Measurements from ENCODE around the gene PTGES2. TPM values are rescaled to one million over a fixed set of nuclear protein-coding genes. Genes with fewer than 3 reads are reported as not detected.

PTGES2 gene
- total and polyA plus RNA-seq, 2 of the 13 experiments (the other 11 are each of a cell fraction or from before 2014, with no cell fraction given), result 63.7 to 79.8 TPM

DNA sequence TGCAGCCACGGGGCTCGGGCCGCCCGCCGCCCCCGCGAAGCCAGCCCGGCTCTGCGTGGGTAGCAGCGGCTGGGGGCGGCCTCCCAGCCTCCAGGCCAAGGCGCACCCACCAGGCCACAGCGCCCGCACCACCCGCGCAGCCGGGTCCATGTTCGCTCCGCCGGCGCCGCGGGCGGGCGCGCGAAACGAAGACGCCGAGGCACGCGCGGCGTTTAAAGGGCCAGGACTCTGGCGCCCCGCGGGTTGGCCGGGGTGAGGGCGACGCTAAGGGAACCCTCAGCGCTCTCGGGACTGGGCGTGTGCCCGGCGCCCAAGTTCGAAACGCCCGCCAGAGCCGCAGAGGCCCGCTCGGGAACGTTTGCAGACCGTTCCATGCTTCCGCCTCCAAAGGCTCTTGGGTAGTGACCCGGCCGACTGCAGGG is at the start of gene PTGES2 (continued):
- TF ChIP-seq, protein P1, sequence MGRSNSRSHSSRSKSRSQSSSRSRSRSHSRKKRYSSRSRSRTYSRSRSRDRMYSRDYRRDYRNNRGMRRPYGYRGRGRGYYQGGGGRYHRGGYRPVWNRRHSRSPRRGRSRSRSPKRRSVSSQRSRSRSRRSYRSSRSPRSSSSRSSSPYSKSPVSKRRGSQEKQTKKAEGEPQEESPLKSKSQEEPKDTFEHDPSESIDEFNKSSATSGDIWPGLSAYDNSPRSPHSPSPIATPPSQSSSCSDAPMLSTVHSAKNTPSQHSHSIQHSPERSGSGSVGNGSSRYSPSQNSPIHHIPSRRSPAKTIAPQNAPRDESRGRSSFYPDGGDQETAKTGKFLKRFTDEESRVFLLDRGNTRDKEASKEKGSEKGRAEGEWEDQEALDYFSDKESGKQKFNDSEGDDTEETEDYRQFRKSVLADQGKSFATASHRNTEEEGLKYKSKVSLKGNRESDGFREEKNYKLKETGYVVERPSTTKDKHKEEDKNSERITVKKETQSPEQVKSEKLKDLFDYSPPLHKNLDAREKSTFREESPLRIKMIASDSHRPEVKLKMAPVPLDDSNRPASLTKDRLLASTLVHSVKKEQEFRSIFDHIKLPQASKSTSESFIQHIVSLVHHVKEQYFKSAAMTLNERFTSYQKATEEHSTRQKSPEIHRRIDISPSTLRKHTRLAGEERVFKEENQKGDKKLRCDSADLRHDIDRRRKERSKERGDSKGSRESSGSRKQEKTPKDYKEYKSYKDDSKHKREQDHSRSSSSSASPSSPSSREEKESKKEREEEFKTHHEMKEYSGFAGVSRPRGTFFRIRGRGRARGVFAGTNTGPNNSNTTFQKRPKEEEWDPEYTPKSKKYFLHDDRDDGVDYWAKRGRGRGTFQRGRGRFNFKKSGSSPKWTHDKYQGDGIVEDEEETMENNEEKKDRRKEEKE (IDR thresholded peaks at IDR 0.05), result no peak
- TF ChIP-seq ZFP82 (CRISPR knock-in tag; IDR thresholded peaks at IDR 0.05; ENCODE audit: borderline replicate concordance), result no peak
- TF ChIP-seq, protein P2, sequence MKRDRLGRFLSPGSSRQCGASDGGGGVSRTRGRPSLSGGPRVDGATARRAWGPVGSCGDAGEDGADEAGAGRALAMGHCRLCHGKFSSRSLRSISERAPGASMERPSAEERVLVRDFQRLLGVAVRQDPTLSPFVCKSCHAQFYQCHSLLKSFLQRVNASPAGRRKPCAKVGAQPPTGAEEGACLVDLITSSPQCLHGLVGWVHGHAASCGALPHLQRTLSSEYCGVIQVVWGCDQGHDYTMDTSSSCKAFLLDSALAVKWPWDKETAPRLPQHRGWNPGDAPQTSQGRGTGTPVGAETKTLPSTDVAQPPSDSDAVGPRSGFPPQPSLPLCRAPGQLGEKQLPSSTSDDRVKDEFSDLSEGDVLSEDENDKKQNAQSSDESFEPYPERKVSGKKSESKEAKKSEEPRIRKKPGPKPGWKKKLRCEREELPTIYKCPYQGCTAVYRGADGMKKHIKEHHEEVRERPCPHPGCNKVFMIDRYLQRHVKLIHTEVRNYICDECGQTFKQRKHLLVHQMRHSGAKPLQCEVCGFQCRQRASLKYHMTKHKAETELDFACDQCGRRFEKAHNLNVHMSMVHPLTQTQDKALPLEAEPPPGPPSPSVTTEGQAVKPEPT (CRISPR knock-in tag; IDR thresholded peaks at IDR 0.05; ENCODE audit: low read depth), result 0 out of 2 replicates have a peak, but pooled peaks have one; percentile 8
- 0 out of 2 replicates have a peak, but pooled peaks have one; percentile 0 for TF ChIP-seq CREB1 (IDR thresholded peaks at IDR 0.05)
- no peak for TF ChIP-seq CREB1 (CRISPR knock-in tag; IDR thresholded peaks at IDR 0.05)
- TF ChIP-seq REPIN1 (CRISPR knock-in tag; IDR thresholded peaks at IDR 0.05; ENCODE audit: borderline replicate concordance, low read depth), result no peak
- 0 out of 2 replicates have a peak, but pooled peaks have one; percentile 16 for TF ChIP-seq MEIS2 (CRISPR knock-in tag; IDR thresholded peaks at IDR 0.05)
- TF ChIP-seq THAP11 (CRISPR knock-in tag; IDR thresholded peaks at IDR 0.05), result no peak; the same call in 1 of the 2 replicates
- no peak for TF ChIP-seq JARID2 (CRISPR knock-in tag; IDR thresholded peaks at IDR 0.05; ENCODE audit: insufficient replicate concordance)
- no peak for TF ChIP-seq ZNF850 (CRISPR knock-in tag; conservative IDR thresholded peaks at IDR 0.05)
- peak; percentile 80 for TF ChIP-seq ZNF446 (CRISPR knock-in tag; IDR thresholded peaks at IDR 0.05)
- TF ChIP-seq GATA4 (IDR thresholded peaks at IDR 0.05; ENCODE audit: borderline replicate concordance, low read depth), result no peak
- TF ChIP-seq ZNF878 (CRISPR knock-in tag; IDR thresholded peaks at IDR 0.05), result no peak
- TF ChIP-seq ZNF619 (CRISPR knock-in tag; IDR thresholded peaks at IDR 0.05), result no peak
- TF ChIP-seq, protein P3, sequence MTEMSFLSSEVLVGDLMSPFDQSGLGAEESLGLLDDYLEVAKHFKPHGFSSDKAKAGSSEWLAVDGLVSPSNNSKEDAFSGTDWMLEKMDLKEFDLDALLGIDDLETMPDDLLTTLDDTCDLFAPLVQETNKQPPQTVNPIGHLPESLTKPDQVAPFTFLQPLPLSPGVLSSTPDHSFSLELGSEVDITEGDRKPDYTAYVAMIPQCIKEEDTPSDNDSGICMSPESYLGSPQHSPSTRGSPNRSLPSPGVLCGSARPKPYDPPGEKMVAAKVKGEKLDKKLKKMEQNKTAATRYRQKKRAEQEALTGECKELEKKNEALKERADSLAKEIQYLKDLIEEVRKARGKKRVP (CRISPR knock-in tag; IDR thresholded peaks at IDR 0.05), result no peak
